GM19238 (cell line): ENCODE data around the gene AAK1.

Experiments used
- DNase-seq: peaks from one replicate; pipeline ENCODE4 v3.0.0; 2011; ENCODE audit warnings: low spot score; ENCODE audit not compliant: insufficient read length

The AAK1 gene

GRCh38 chr2:69601179-69601612 lies 42.3 kb downstream of the AAK1 start:
- DNase-seq = no peak

- no peak for DNase-seq
These were observed 43.1 kb downstream of the AAK1 start for GRCh38 chr2:69600425-69600824.

GRCh38 chr2:69597843-69598610 lies 45.5 kb downstream of the AAK1 start:
- DNase-seq = no peak

- no peak for DNase-seq
These were observed 46.4 kb downstream of the AAK1 start for GRCh38 chr2:69597105-69597504.

- no peak for DNase-seq
These were observed 49.2 kb downstream of the AAK1 start for GRCh38 chr2:69594341-69594740.

- no peak for DNase-seq
These were observed 51.0 kb downstream of the AAK1 start for GRCh38 chr2:69592511-69592910.

- DNase-seq = no peak
These were observed 53.4 kb downstream of the AAK1 start for GRCh38 chr2:69589973-69590652.

GRCh38 chr2:69588945-69589344 lies 54.6 kb downstream of the AAK1 start:
- no peak for DNase-seq

- no peak for DNase-seq
These were observed 55.1 kb downstream of the AAK1 start for GRCh38 chr2:69588403-69588802.

- DNase-seq = no peak
These were observed 57.5 kb downstream of the AAK1 start for GRCh38 chr2:69585855-69586555.

GRCh38 chr2:69584127-69584889 lies 59.2 kb downstream of the AAK1 start:
- DNase-seq = no peak

- no peak for DNase-seq
These were observed 60.2 kb downstream of the AAK1 start for GRCh38 chr2:69583321-69583833.

GRCh38 chr2:69582582-69583176 lies 60.9 kb downstream of the AAK1 start:
- DNase-seq = no peak

GRCh38 chr2:69581774-69582581 lies 61.6 kb downstream of the AAK1 start:
- no peak for DNase-seq

- DNase-seq = no peak
These were observed 63.1 kb downstream of the AAK1 start for GRCh38 chr2:69580486-69580885.

- DNase-seq = no peak
These were observed 64.0 kb downstream of the AAK1 start for GRCh38 chr2:69579536-69579935.

GRCh38 chr2:69578198-69578540 lies 65.4 kb downstream of the AAK1 start:
- no peak for DNase-seq

GRCh38 chr2:69577467-69578197 lies 65.9 kb downstream of the AAK1 start:
- no peak for DNase-seq

GRCh38 chr2:69576880-69577279 lies 66.7 kb downstream of the AAK1 start:
- no peak for DNase-seq

GRCh38 chr2:69575926-69576325 lies 67.6 kb downstream of the AAK1 start:
- DNase-seq = no peak
